T-helper 2 cell treated with Interferon-gamma antibody and Interleukin-4, amounts not matched to agents 100 ng/mL and 5 ng/mL, for 36 hours (primary cell): Measurements from ENCODE around the gene KCNS3. TPM values are rescaled to one million over a fixed set of nuclear protein-coding genes. Genes with fewer than 3 reads are reported as not detected.

Source experiments
- intact Hi-C: fragments of 100-400 bp; cut with micrococcal nuclease; formaldehyde crosslinking; loops from one replicate; pipeline ENCODE4 v1.15.1; 2023
- total RNA-seq: library from RNA; stranded (reverse); gene quantifications from 2 replicates; pipeline ENCODE4 v1.2.3, GENCODE V29; 2022

KCNS3 gene
- total RNA-seq, 1 donor from 2014 or later = not detected

DNA sequence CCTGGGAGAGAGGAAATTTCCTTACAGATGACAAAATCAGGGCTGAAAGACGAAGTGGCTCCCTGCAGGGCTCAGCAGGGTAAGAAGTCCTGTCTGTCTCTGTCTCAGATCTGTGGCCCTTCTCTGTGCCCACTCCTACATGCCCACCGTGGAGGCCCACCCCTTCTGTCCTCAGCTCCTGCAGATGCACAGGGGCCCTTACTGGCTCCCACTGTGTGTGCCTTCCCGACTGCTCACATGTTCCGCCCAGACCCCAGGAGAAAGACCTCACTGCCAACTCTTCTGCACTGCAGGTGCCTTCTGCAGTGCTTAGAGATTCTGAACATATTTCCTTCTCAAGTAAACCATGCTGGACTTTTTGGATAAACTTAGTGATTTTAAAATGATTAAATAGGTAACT, 1.9 kb upstream of the KCNS3 start:
- intact Hi-C loops = loop anchor here (5.0 to 10.0 kb wide), 2 partner anchors 124 to 1488 kb away; partner anchors contain the start of genes GEN1 and SMC6

GRCh38 chr2:17877811-17878280, 621 bp upstream of the KCNS3 start:
- intact Hi-C loops = loop anchor here (5.0 to 10.0 kb wide), 2 partner anchors 126 to 1487 kb away; partner anchors contain the start of genes GEN1 and SMC6

DNA sequence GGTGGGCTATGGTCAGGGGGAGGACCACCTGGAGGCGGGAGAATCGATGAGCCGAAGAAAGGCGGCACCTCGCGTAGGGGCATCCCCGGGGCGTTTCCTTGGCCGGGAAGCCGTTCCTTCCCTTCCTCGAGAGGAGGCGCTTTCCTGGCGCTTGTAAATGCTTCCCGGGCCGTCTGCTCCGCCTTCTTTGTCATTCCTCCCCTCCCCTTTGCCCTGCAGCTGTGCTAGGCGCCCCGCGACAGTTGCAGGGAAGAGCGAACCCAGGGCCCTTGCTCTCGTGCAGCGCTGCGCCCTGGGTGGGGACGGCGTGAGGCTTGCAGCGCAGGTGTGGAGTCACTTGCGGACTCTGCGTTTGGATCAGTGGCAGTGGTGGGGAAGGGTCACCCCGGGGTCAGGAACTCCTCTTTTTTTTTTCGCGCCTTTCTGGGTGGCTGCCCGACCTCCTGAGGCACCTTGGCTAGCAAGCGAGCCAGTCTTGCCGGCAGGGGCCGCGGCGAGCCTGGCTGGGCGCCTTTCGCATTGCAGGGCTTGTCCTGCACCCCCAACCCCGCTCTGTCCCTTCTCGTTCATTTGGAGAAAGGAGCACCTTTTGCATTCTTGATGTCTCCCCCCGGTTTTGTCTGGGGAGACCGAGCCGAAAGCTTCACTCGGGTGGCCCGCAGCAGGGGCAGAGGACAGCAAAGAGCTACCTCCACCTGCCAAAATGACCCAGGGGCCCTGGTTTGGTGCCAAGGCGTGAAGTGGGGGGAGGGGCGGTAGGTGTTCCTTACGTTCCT, 858 bp downstream of the KCNS3 start:
- intact Hi-C loops = loop anchor here (5.0 to 10.0 kb wide), 2 partner anchors 127 to 1485 kb away; partner anchors contain the start of genes GEN1 and SMC6

- intact Hi-C loops = loop anchor here (5.0 to 10.0 kb wide), 2 partner anchors 128 to 1485 kb away; partner anchors contain the start of genes GEN1 and SMC6
These were observed 1.4 kb downstream of the KCNS3 start for GRCh38 chr2:17879913-17880274.

DNA sequence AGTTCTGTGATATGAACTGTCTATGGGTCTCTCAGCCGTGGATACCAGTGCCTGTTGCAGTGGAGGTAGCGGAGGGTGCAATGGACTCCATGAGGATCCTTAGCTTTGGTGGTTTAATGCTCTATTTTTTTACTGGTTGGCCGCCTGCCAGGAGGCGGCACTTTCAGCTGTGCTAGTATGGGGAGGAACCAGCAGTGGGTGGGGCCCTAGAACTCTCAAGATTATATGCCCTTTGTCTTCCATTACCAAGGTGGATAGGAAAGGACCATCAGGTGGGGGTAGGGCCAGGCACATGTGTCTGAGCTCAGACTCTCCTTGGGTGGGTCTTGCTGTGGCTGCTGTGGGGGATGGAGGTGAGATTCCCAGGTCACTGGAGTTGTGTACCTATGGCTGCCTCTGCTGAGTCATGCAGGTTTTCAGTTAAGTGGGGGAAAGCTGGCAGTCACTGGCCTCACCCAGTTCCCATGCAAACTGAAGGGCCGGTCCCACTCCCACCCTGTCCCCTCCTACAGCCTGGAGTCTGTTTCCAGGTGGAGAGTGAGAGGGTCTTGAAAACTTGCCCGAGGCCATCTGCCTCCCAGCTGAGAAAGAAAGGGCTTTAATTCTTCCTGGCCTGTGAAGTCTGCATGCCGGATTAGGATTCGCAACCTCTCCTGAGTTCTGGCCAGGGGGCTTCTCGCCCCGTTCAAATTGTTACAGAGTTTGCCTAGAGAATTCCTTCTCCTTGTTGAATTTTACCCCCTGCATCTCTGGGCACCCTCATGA, 14.5 kb downstream of the KCNS3 start:
- intact Hi-C loops = no loop called here

GRCh38 chr2:17894005-17894404, 15.5 kb downstream of the KCNS3 start:
- intact Hi-C loops = no loop called here

- intact Hi-C loops = no loop called here
These were observed 16.1 kb downstream of the KCNS3 start for GRCh38 chr2:17894556-17894955.

- intact Hi-C loops = no loop called here
These were observed 21.4 kb downstream of the KCNS3 start for GRCh38 chr2:17899871-17900270.

DNA sequence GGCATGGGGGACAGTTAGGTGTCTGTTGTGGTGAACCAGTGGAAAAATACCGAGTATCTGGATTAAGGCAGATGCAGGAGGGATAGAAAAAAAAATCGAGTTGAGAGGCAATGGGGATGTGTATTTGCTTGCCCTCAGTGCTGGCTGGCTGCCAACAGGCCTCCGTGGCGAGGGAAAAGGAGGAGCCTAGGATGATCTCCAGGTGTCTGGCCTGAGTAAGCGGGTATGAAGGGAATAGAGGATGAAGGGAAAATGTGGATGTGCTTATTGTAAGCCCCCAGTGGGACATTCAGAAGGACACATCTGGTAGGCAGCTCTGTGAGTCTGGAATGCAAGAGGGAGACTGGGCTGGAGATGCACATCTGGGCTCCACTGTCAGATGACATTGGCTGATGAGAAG, 22.8 kb downstream of the KCNS3 start:
- intact Hi-C loops = no loop called here

DNA sequence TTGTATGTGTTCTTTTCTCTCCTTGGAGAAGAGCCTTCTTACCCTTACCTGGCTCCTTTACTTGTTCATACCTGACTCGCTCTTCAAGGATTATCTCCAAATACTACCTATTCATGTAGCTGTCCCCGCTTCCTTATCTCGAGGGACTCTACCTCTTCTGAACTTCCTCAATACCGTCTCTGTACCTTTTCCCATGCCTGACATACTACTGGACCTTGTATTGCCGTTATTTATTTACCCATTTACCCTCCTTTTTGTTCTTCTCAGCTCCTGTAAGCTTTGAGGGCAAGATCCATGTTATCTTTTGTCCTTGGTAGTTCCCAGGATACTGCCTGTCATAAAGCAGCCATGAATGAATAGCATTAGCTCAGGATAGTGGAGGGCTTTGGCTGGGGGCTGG, 32.5 kb downstream of the KCNS3 start:
- intact Hi-C loops = no loop called here

GRCh38 chr2:17911491-17912260, 33.2 kb downstream of the KCNS3 start:
- intact Hi-C loops = no loop called here

GRCh38 chr2:17912266-17912691, 33.8 kb downstream of the KCNS3 start:
- intact Hi-C loops = no loop called here

DNA sequence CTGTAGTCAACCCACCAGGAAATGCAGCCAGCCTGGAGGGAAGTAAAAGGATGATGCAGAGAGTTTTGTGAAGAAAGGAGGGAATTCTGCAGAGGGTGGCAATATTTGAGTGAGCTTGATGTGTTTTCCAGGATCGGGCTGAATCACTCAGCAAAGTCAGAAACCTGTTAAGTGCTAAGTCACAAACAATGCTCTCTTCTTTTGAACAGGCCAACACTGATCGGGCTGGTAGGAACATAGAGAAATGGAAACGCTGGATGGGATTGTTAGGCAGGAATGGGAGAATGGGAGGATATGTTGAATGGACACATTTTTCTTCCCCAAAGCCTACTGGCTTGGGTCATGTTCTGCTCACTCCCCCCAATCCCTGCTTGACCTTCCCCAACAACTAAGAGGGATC, 36.6 kb downstream of the KCNS3 start:
- intact Hi-C loops = no loop called here

DNA sequence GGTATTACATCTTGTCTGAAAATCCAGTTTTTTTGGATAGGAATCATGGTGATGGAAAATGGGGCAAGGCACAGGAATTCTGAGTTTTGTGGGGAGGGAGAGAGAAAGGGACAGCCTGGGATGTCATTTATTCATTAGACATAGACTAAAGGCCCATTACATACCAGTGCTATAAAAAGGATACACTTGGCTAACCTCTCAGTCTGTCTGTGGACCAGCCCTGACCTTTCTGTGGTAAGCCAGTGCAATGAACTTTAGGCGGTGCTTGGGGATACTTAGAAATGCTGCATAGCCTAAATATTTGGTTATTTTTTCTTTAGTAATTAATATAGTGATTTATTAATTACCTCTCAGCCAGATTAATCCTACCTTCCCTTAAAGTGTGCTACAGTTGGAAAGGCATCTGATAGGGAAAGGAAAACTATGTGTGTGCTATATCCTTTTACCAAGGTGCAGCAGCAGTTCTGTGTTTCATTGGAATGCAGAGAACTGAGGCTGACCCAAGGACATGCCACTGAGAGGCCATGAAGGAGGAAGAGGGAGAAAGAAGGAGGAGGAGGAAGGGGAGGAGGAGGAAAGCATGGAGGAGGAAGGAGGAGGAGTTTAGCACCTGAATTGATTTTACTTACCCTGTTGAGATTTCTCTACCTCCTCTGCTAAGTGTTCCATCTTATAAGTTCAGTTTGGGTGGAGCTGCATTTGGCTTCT, 37.5 kb downstream of the KCNS3 start:
- intact Hi-C loops = no loop called here

DNA sequence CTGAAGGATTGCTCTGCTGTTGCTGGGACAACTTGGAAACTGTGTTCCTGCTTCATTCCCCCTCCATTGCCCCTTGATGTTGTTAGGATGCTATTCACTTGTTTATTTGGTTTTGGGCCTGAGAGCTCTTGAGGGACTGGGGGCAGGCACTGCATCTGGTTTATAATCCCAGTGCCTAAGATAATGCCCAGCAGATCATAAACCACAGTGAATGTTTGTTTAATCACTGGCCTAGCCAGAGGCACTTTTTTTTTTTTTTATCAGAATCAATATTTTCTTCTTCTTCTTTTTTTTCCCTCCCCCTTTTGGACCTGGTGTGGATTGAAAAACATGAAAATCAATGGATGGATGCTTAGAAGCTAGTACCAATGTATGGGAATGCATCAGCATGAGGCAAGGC, 38.1 kb downstream of the KCNS3 start:
- intact Hi-C loops = no loop called here

GRCh38 chr2:17918789-17919188, 40.3 kb downstream of the KCNS3 start:
- intact Hi-C loops = no loop called here

DNA sequence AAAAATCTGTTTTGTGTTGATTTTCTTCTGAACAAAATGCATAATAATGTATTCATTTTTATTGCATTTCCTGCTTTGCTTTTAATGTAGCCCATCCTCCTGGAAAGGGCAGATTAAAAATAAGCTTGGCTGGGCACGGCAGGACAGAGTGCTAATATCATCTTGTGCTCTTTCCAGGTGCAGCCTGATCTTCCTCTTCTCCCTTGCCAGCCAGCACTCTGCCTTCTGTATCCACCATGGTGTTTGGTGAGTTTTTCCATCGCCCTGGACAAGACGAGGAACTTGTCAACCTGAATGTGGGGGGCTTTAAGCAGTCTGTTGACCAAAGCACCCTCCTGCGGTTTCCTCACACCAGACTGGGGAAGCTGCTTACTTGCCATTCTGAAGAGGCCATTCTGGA, 52.3 kb downstream of the KCNS3 start:
- intact Hi-C loops = no loop called here

- intact Hi-C loops = no loop called here
These were observed 54.8 kb downstream of the KCNS3 start for GRCh38 chr2:17933256-17933655.

- intact Hi-C loops = no loop called here
These were observed 56.3 kb downstream of the KCNS3 start for GRCh38 chr2:17934721-17935120.

DNA sequence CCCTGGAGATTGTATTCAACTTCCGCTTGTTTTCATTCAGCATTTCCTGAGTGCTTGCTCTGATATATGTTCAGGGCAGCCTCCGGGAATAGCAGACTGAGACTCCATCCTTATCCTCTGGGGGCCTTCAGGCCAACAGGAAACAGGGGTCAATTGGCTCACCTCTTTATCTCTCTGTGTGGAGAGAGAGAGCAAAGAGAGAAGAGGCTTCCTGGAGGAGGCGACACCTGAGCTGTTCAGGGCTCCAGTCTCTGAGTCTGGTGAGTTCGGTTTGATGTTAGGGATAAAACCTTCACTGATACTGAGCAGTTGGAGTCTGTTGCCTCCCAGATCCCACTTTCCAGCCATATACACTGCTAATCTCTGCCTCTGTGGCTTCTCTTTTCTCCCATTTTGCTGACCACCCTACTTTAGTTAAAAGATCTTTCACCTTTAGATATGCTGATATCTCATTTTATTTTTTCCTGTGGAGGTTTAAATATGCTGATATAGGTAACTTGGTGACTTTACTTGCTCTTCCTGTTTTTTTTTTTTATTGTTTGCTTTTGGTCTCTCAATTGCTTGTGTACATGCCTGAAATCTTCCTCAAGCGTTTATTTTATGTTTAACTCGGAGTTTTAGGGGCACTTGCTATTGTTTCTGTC, 56.9 kb downstream of the KCNS3 start:
- intact Hi-C loops = no loop called here
